ENCODE results near the gene FOXD2.

DNA sequence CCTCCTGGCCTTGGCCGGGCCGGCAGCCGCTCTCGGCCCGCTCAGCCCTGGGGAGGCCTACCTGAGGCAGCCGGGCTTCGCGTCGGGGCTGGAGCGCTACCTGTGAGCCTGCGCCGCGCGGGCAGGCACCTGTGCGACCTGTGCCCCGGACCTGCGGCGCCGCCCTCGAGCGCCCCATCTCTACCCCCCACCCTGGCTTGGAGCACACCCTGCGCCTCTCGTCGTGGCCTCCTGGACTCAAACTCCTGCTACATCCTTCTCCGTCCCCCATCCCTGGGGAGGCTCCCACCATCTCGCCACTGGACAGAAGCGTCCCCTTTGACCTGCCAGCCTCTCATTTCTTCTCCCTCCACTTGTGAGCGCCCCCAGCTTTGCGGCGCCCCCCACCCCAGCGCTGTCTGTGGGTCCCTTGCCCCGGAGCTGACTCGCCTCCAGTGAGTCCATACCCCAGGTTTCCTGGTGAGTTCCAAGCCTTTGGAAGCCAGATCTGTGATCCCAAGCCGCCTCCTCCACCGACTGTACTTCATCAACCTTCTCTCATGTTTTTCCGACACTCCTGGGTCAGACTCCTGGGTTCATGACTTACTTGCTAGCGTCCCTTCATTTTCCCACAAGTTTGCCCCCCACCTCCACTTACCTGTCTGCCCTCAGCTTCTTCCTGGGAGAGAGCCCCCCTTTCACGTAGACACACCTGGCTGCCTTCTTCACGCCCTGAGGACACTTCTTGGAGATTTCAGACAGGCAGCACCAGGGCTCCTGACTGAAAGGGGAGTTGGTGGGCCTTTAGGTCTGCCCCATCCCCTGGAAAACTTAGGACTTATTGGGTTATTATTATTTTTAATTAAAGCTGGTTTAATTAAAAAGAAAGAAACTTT, 20.4 kb upstream of the FOXD2 start:
- TF ChIP-seq EP300 (IDR thresholded peaks at IDR 0.05) (no peak), POLR2A (IDR thresholded peaks at IDR 0.05; ENCODE audit: low read length) (no peak), CTCF (IDR thresholded peaks at IDR 0.05) (no peak)

Measured in A549 (cell line).